Activated gamma-delta T cell treated with anti-CD3 and anti-CD28 coated beads, Interleukin-2, amount 50 U/mL, for 16 hours (primary cell): ENCODE results near the gene PSMD3.

Source experiments
- DNase-seq: peaks from one replicate; pipeline ENCODE4 v3.0.0-alpha.2; 2020; ENCODE audit warnings: low read depth

The PSMD3 gene

DNA sequence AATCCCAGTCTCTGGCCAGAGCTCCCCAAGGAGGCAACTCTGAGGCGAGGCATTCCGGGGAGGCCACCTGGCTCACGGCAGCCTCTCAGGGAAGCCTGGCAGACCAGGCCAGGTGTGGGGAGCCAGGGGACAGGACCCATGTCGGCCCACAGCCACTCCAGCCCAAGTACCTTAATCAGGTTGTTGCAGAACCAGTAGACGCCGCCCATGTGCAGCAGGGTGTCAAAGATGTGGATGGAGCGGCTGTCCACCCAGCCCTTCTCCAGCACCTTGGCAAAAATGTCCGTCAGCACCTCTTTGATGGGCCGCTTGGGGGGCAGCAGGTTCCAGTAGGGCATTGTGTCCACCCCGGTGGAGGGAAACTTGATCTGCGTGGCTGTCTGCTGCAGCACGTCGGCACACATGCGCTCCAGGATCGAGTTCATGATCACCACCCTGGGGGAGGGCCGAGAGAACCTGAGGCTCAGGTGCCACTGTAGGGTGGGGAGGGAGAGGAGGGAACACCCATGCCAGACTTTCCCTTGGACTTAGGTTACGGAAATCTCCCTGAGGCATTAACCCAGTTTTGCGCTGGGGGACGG is 42.4 kb downstream of the PSMD3 start:
- no peak for DNase-seq

- no peak for DNase-seq
Observed at GRCh38 chr17:40023590-40024292, 43.1 kb downstream of the PSMD3 start.

DNA sequence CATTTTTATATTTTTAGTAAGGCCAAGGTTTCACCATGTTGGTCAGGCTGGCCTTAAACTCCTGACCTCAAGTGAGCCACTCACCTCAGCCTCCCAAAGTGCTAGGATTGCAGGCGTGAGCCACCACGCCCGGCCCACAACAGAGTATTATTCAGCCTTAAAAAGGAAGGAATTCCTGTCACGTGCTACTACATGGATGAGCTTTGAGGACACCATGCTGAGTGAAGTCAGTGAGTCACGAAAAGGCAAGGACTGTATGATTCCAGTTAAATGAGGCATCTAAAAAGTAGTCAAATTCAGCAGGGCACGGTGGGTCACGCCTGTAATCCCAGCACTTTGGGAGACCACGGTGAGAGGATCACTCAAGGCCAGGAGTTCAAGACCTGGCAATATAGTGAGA is 44.3 kb downstream of the PSMD3 start:
- DNase-seq: no peak

- DNase-seq: no peak
Observed at GRCh38 chr17:40025559-40025958, 45.0 kb downstream of the PSMD3 start.

DNA sequence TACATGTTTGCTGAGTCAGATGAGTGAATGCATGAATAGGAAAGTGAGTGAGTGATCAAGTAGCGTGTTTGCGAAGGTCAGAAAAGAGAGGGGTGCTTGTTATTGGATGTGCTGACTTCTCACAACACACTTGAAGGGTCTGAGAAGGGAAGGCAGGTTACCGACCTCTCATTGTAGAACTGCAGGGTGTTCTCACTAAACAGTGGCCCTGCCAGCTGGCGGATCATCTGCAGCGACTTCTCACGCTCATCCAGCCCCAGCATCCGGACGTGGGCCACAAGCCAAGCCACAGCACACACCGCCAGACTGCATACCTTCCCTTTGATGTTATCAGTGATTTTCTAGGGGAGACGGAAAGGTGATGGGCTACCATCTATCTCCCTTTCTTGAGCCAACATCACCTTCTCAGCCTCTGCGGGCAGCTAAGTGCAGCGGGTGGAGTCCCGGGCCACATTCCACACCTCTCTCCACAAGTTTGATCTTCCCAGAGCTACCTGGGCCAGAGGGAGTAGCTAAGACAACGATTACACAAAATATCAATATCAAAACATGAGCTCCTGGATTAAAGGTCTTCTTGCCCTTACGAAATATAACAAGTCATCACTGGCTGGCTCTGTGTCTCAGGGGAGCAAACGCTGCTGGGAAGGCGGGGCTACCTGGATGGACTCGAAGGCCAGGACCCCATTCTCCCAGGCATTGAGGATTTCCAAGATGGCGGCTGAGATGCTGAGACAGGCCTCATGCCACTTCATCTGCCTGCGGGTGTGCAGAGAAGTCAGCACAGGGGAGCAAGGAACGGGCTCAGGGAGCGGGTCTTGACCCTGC is 45.6 kb downstream of the PSMD3 start:
- peak; percentile 24 for DNase-seq

- DNase-seq: peak; percentile 71
Observed at GRCh38 chr17:40026816-40027613, 46.4 kb downstream of the PSMD3 start.

DNA sequence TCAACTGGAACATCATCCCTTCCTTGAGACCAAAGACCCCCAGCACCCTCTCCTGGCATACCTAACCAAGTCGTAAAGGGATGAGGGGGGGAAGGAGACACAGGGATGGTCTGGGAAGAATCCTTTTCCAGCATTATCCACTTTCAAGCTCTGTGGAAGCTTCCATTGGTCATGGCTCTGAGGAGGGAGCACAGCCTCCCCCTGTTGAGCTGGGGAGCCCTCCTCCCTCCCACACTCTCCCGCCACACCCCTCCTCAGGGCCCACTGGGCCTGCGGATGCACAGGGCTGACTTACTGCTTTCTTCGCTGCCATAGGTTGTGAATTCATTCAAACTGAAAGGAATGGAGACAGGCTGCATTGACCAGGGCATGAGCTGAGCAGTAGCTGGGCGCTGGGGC is 47.0 kb downstream of the PSMD3 start:
- no peak for DNase-seq

DNA sequence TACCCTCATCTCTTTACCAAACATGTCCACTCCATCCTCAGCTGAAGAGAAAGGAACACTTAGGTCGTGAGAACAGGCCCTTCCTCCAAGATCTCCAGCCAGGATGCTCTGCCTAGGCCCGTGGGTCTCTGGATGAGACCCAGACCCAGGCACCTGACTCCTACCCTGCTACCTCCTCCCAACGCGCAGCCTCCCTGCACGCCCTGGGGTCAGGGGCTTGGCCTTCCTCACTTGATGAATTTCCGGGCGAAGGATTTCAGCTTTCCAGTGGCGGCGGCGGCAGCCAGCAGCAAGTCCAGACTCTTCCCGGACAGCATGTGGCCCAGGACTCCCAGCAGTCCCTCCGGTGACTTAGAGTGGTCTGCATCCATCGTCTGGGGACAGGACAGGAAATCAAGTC is 48.0 kb downstream of the PSMD3 start:
- no peak for DNase-seq

- DNase-seq: no peak
Observed at GRCh38 chr17:40031706-40032105, 51.1 kb downstream of the PSMD3 start.

DNA sequence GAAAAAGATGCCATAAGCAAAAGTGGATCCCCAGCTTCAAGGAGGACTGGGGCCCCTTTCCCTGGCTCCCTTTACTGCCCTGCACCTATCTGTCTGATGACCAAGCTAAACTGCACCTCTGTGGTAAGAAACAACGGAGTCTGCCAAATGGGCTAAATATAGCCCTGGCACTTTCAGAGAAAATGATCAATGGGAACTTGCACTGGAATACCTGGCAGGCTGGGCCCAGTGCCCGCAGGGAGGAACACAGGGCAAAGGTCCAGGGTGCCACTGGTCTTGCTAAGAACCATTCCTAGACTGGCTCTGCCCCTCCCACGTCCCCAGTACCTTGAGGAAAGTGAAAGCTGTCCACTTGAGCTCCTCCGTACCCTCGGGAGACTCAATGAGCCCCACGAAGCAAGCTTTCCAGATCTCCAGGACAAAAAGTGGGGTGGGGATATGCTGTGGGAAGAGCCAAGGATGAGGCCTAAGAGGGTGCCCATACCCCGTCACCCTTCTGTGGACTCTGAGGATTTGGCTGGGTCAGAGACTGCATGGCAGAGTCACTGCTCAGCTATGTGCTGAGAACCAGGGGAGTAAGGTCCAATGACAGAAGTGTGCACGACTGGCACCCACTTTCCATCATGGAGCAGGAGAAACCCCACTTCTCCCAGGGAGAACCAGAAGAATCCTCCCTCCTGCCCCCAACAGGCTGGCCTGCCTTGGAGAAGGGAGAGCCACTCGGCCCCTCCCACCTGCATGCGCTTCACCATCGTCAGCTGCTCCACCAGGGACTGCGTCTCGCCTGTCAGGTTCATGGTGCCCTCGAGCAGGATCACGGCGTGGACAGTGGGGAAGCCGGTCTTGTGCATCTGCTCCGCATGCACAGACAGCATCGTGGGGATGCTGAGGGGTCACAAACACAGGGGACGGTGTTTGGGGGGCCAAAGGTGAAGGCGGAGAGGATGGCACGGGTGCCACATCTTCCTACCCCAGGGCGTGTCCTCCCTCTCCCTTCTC is 52.0 kb downstream of the PSMD3 start:
- no peak for DNase-seq

DNA sequence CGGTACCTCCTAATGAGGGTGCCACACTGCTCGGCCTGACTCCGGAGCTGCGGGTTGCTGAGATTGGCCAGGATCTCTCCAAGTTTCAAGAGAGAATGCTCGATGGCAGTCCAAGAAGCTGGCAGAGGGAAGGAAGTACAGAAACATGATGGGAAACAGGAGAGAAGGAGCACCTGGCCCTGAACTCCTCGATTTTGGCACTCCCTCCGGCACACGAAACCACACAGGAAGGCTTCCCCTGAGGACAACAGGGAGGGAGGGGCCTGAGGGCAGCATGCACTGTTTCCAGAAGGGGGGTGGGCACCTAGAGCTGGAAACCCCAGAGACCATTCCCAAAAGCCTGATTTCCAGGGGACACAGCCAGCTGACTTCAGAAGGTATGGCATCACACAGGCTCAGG is 52.7 kb downstream of the PSMD3 start:
- no peak for DNase-seq

- no peak for DNase-seq
Observed at GRCh38 chr17:40034426-40035161, 54.0 kb downstream of the PSMD3 start.

DNA sequence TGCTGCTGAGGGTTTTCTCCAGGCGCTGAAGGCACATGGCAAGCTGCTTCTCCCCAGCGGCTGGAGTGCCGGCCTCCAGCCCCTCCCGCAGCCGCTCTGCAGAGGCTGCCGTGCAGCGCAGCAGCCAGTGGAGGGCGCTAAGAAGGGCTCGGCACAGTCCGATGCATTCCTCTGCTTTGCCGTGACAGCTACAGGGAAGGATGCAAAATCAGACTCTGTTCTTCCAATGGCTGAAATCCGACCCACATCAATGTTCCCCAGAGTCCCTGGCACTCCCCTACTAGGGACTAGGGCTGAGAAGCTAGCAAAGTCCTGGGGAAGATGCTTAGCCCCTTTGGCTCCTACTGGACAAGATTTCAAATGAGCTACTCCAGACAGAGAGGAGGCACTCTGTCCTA is 54.6 kb downstream of the PSMD3 start:
- no peak for DNase-seq

DNA sequence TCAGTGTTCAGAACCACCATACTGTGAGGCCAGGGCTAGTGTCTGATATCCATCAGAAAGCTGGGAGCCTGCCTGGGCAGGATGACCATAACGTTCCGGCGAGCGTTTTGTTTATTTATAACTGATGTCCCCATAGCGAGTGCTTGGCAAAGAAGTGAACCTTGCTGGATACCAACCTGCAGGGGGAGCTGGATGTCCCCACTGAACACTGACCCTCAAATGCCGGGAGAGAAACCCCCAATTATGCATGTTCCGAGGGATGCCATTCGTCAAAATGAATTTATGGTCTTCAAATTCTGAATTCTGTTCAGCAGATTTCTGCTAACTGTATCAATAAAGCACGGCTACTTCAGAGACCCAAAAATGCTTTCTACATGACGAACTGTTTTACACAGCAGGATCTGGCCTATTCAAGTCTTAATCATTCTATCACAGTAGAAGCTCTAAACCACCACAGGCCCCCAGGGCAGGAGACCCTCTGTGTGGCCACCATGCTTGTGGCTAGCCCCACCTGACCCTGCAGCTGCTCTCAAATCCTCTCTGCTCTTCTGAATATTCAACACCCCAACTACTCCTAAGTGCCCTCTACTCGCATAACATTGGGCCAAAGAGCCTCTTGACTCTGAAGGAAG is 58.4 kb downstream of the PSMD3 start:
- no peak for DNase-seq

DNA sequence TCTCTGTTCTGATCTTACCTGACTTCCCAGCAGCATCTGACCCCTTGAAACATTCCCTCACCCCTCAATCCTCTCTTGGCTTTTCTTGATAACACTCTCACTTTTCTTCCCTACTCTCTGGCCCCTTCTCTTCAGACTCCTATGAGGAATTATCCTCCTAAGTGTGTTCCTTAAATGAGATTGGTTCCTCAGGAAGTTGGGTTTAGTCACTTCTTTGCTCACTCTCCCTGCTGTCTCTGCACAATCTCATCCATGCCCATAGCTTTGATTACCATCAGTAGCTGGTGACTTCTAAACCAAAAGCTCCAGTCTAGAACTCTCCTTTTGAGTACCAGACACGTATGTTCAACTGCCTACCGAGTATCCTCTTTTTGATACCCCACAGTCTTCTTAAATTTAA is 60.6 kb downstream of the PSMD3 start:
- DNase-seq: no peak
